WTC11 (cell line): ENCODE results near the gene SKIL. TPM values are rescaled to one million over a fixed set of nuclear protein-coding genes. Genes with fewer than 3 reads are reported as not detected.

ENCODE experiments used
- ATAC-seq: fragments of 200-7000 bp; cut with Tn5 transposase; 2 replicates; pipeline ENCODE4 v1.10.0; 2021; ENCODE audit warnings: mild to moderate bottlenecking, moderate library complexity
- CTCF ChIA-PET: fragments of 300-600 bp; sonication (Branson Sonifier 250); formaldehyde crosslinking; loops from one replicate; lab custom pipeline; 2021; ENCODE audit warnings: antibody characterized with exemption; lab: Charles Lee
- POLR2A ChIA-PET: fragments of 350-600 bp; sonication (Branson Sonifier 250); formaldehyde crosslinking; loops from one replicate; lab custom pipeline; 2021; ENCODE audit warnings: antibody characterized with exemption; lab: Charles Lee
- DNase-seq: peaks from one replicate; pipeline ENCODE4 v3.0.0; 2021; ENCODE audit warnings: low spot score
- H3K27ac Mint-ChIP-seq: 2 replicates; pipeline ENCODE4 v1.8.0; 2021; ENCODE audit warnings: mixed read lengths
- H3K27me3 Mint-ChIP-seq: 2 replicates; pipeline ENCODE4 v1.8.0; 2021; ENCODE audit warnings: low read depth, mild to moderate bottlenecking, moderate library complexity, mixed read lengths
- H3K36me3 Mint-ChIP-seq: 2 replicates; pipeline ENCODE4 v1.8.0; 2021; ENCODE audit warnings: mixed read lengths
- H3K4me1 Mint-ChIP-seq: 2 replicates; pipeline ENCODE4 v1.8.0; 2022; ENCODE audit warnings: mixed read lengths
- H3K4me3 Mint-ChIP-seq: 2 replicates; pipeline ENCODE4 v1.8.0; 2021; ENCODE audit warnings: mild to moderate bottlenecking, moderate library complexity, mixed read lengths
- H3K9me3 Mint-ChIP-seq: 2 replicates; pipeline ENCODE4 v1.8.0; 2021; ENCODE audit warnings: mixed read lengths
- ARID4B ChIP-seq: sonication (generic); formaldehyde crosslinking; IDR thresholded peaks from 2 replicates; pipeline ENCODE4 v1.8.0; 2023; ENCODE audit warnings: missing genetic modification reagents, mild to moderate bottlenecking, borderline replicate concordance
- ATF1 ChIP-seq: sonication (generic); formaldehyde crosslinking; IDR thresholded peaks from 2 replicates; pipeline ENCODE4 v1.8.1; 2023; ENCODE audit warnings: mild to moderate bottlenecking, moderate library complexity, missing genetic modification reagents
- CREB1 ChIP-seq: sonication (generic); formaldehyde crosslinking; IDR thresholded peaks from 2 replicates; pipeline ENCODE4 v1.8.0; 2023; ENCODE audit warnings: mild to moderate bottlenecking, missing genetic modification reagents
- ESRRA ChIP-seq: sonication (generic); formaldehyde crosslinking; IDR thresholded peaks from 2 replicates; pipeline ENCODE4 v1.8.1; 2022; ENCODE audit warnings: mild to moderate bottlenecking, missing genetic modification reagents, borderline replicate concordance
- FOXJ3 ChIP-seq: sonication (generic); formaldehyde crosslinking; IDR thresholded peaks from 2 replicates; pipeline ENCODE4 v1.9.0; 2021; ENCODE audit warnings: missing genetic modification reagents, mild to moderate bottlenecking, borderline replicate concordance
- FOXP1 ChIP-seq: sonication (generic); formaldehyde crosslinking; IDR thresholded peaks from 2 replicates; pipeline ENCODE4 v1.8.0; 2022; ENCODE audit warnings: missing genetic modification reagents, mild to moderate bottlenecking, moderate library complexity, borderline replicate concordance
- GRHL2 ChIP-seq: fragments of 250-450 bp; sonication (Bioruptor Pico); IDR thresholded peaks from 2 replicates; pipeline ENCODE4 v1.8.0; 2022; ENCODE audit warnings: mild to moderate bottlenecking, moderate library complexity; ENCODE audit not compliant: insufficient replicate concordance, severe bottlenecking
- IRF2 ChIP-seq: sonication (generic); formaldehyde crosslinking; IDR thresholded peaks from 2 replicates; pipeline ENCODE4 v1.8.0; 2022; ENCODE audit warnings: low read depth, missing genetic modification reagents, borderline replicate concordance
- ZNF232 ChIP-seq: sonication (generic); formaldehyde crosslinking; IDR thresholded peaks from 2 replicates; pipeline ENCODE4 v1.8.0; 2022; ENCODE audit warnings: mild to moderate bottlenecking, missing genetic modification reagents
- ZNF263 ChIP-seq: sonication (generic); formaldehyde crosslinking; IDR thresholded peaks from 2 replicates; pipeline ENCODE4 v1.8.1; 2022; ENCODE audit warnings: low read depth, mild to moderate bottlenecking, moderate library complexity, missing genetic modification reagents
- total RNA-seq: library from RNA; stranded (reverse); gene quantifications from 3 replicates; pipeline ENCODE4 v1.2.3, GENCODE V29; 2021
- TF ChIP-seq, protein P1 (sequence below): sonication (generic); formaldehyde crosslinking; IDR thresholded peaks from 2 replicates; pipeline ENCODE4 v1.8.1; 2023; ENCODE audit warnings: mild to moderate bottlenecking, missing genetic modification reagents
- TF ChIP-seq, protein P2 (sequence below): sonication (generic); formaldehyde crosslinking; IDR thresholded peaks from 2 replicates; pipeline ENCODE4 v1.8.0; 2022; ENCODE audit warnings: mild to moderate bottlenecking, missing genetic modification reagents
- TF ChIP-seq, protein P3 (sequence below): sonication (generic); formaldehyde crosslinking; IDR thresholded peaks from 2 replicates; pipeline ENCODE4 v1.8.1; 2022; ENCODE audit warnings: low read depth, mild to moderate bottlenecking, moderate library complexity, missing genetic modification reagents, borderline replicate concordance

Gene SKIL
- total RNA-seq, 1 experiment from 2014 or later, result 181 TPM

GRCh38 chr3:170331143-170331542 is 26.4 kb upstream of the SKIL start:
- ChIA-PET CTCF (no interaction called here), POLR2A (no interaction called here)
- DNase-seq (no peak), ATAC-seq (no peak)
- Mint-ChIP-seq H3K9me3 (peaks cover 29% of the 10 kb centered on the region), H3K4me3 (no peak overlapping the region), H3K36me3 (peaks cover 28% of the 10 kb centered on the region), H3K27ac (no peak overlapping the region), H3K4me1 (no peaks in the 10 kb centered on the region), H3K27me3 (peaks cover 8% of the 10 kb centered on the region)
- TF ChIP-seq GRHL2 (CRISPR knock-in tag) (no peak), ZNF232 (CRISPR knock-in tag) (no peak), FOXJ3 (no peak), ESRRA (CRISPR knock-in tag) (no peak)

DNA sequence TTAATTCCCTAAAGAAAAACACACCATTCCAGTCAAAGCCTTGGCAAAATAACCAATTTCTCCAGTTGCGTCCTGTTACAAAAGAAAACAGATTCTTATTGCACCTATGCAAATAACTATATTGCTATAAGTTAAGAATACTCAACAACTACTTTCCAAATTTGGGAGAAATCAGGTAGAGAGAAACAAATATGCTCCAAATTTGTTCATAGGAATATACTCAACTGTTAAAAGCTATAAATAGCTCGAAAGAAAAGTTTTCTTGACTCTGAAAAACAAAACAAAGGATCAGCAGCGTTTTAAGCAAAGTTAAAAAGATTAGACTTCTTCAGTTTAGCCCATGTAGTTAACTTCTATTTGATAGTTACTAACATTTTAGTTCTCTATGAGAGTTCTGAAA is 20.1 kb upstream of the SKIL start:
- Mint-ChIP-seq H3K4me1 (no peaks in the 10 kb centered on the region), H3K27ac (no peak overlapping the region)
- ATAC-seq, result no peak
- TF ChIP-seq ESRRA (CRISPR knock-in tag), result no peak
- TF ChIP-seq ARID4B (CRISPR knock-in tag), result no peak
- TF ChIP-seq ATF1 (CRISPR knock-in tag), result no peak
- TF ChIP-seq, protein P1, sequence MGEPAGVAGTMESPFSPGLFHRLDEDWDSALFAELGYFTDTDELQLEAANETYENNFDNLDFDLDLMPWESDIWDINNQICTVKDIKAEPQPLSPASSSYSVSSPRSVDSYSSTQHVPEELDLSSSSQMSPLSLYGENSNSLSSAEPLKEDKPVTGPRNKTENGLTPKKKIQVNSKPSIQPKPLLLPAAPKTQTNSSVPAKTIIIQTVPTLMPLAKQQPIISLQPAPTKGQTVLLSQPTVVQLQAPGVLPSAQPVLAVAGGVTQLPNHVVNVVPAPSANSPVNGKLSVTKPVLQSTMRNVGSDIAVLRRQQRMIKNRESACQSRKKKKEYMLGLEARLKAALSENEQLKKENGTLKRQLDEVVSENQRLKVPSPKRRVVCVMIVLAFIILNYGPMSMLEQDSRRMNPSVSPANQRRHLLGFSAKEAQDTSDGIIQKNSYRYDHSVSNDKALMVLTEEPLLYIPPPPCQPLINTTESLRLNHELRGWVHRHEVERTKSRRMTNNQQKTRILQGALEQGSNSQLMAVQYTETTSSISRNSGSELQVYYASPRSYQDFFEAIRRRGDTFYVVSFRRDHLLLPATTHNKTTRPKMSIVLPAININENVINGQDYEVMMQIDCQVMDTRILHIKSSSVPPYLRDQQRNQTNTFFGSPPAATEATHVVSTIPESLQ (CRISPR knock-in tag), result no peak
- no peak for TF ChIP-seq ZNF263 (CRISPR knock-in tag)
- TF ChIP-seq, protein P2, sequence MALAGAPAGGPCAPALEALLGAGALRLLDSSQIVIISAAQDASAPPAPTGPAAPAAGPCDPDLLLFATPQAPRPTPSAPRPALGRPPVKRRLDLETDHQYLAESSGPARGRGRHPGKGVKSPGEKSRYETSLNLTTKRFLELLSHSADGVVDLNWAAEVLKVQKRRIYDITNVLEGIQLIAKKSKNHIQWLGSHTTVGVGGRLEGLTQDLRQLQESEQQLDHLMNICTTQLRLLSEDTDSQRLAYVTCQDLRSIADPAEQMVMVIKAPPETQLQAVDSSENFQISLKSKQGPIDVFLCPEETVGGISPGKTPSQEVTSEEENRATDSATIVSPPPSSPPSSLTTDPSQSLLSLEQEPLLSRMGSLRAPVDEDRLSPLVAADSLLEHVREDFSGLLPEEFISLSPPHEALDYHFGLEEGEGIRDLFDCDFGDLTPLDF, result no peak
- TF ChIP-seq, protein P3, sequence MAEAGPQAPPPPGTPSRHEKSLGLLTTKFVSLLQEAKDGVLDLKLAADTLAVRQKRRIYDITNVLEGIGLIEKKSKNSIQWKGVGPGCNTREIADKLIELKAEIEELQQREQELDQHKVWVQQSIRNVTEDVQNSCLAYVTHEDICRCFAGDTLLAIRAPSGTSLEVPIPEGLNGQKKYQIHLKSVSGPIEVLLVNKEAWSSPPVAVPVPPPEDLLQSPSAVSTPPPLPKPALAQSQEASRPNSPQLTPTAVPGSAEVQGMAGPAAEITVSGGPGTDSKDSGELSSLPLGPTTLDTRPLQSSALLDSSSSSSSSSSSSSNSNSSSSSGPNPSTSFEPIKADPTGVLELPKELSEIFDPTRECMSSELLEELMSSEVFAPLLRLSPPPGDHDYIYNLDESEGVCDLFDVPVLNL (CRISPR knock-in tag), result no peak
- TF ChIP-seq CREB1, result no peak
- no peak for TF ChIP-seq FOXP1
- TF ChIP-seq IRF2 (CRISPR knock-in tag), result no peak
- no peak for TF ChIP-seq FOXJ3
- TF ChIP-seq, all 79 proteins: peak for 0
- H3K9me3 Mint-ChIP-seq, result peaks cover 41% of the 10 kb centered on the region
- H3K4me3 Mint-ChIP-seq, result no peak overlapping the region
- peaks cover 36% of the 10 kb centered on the region for H3K36me3 Mint-ChIP-seq
- ChIA-PET POLR2A (no interaction called here), CTCF (no interaction called here)
- DNase-seq, result no peak
- H3K27me3 Mint-ChIP-seq, result peaks cover 3% of the 10 kb centered on the region; the same call in 1 of the 2 replicates
